ENCODE measurements around the gene IL20.

The IL20 gene

GRCh38 chr1:206882555-206882954 is 17.1 kb downstream of the IL20 start:
- no peak for DNase-seq

GRCh38 chr1:206883160-206883559 is 17.7 kb downstream of the IL20 start:
- no peak for DNase-seq

GRCh38 chr1:206883876-206884275 is 18.5 kb downstream of the IL20 start:
- no peak for DNase-seq

- no peak for DNase-seq
Observed at GRCh38 chr1:206885341-206886060, 20.1 kb downstream of the IL20 start.

DNA sequence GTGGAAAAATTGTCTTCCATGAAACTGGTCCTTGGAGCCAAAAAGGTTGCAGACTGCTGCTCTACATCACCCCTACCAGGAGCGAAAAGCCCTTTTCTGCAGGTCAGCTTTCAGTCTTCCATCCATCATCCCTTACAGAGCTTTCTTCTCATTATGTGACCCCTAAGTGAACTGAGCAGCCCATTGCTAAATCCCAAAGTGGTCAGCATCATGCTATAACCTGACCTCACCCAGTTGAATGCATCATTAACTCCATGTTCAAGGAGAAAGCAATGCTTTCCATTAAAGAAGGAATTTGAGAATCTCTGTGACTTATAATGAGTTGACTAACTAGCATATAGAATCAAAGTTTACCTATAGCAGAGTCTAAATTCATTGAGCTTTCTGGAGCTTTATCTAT is 21.4 kb downstream of the IL20 start:
- no peak for DNase-seq

DNA sequence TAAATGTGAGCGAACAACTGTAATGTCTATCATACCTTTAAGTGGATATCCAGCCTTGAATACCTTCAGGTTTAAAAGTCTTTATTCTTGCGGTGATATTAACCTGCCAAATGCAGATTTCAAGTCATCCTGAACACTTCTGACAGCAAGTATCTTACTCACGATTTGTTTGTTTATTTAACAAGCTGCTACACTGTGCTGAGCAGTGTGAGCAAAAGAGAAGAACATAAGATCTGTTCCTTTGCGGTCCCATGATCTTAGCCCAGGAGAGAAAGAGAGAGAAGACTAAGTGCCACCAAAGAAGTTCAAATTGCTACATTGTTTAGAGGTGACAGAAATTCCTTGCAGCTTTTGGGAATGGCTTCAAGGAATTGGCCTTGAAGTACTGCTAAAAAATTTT is 22.3 kb downstream of the IL20 start:
- no peak for DNase-seq

GRCh38 chr1:206890125-206891060 is 25.0 kb downstream of the IL20 start:
- DNase-seq: no peak

DNA sequence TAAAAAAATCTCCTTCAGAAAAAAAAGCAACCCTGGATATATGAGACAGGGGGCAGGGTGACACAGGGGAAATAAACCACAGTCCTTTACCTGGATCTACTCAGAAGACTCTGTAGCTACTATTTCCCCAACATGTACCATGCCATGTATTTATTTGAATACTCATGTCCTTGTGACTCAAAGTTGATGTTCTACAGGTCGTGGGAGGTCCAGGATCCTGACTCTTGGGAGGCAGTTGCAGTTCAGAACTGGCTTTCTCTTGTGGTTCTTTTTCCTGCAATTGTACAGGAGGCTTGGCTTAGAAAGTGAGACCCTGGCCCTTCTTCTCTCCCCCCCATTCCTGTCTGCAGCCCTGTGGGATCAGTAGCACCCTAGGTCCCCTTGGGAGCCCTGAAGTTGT is 26.0 kb downstream of the IL20 start:
- no peak for DNase-seq

DNA sequence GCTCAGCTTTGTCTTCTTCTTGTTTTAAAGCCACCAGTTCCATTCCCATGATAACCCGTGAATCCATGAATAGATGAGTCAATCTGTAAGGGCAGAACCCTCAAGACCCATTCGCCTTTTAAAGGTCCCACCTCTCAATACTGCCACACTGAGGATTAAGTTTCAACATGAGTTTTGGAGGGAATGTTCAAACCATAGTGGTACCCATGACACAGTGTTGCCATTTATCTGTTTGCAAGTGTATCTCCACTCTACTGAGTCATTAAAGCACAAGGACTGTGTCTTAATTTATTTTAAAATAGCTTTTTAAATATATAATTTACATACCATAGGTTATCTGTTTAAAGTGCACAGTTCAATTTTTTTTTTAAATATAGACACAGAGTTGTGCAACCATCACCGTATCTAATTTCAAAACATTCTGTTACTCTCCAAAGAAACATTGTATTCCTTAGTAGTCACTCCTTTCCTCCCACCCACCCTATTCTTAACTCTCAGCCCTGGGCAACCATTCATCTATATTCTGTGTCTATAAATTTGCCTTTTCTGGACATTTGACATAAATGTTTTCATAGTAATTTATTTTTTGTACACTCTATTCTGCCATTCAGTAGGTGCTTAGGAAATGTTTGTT is 27.0 kb downstream of the IL20 start:
- no peak for DNase-seq

DNA sequence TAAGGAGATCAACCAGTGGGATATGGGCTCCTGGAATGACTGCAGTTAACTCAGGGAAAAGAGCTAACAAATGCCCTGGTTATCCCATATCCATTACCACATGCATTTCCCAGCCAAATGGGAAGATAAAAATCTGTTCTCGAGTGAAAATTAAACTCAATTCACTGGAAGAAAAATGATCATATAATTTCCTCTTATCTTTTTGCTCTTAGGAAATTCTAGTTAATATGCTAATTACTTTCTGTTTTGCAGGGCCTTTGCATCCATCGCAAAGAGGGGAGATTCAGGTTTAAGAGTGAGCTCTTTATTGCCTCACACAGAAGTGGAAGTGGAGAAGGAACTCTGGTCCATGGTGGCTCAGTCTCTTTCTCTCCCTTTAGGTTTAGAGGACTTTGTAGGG is 28.0 kb downstream of the IL20 start:
- DNase-seq: no peak

- DNase-seq: no peak
Observed at GRCh38 chr1:206895325-206895724, 29.9 kb downstream of the IL20 start.

DNA sequence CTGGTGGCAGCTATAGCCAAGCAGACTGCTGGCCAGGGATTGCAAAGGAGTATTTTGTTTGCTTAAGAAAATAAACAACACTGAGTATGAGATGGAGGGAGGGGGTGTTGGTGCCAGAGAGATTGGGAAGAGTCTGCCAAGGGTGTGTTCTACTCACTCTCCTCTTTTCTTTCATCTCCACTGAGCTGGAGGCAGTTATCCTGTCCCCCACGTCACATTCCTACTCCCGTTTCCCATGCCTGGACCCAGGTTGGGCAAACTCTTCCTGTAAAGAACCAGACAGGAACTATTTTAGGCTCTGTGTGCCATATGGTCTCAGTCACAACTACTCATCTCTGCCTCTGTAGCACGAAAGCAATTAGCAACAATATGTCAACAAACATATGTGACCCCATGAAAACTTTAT is 30.4 kb downstream of the IL20 start:
- DNase-seq: no peak

DNA sequence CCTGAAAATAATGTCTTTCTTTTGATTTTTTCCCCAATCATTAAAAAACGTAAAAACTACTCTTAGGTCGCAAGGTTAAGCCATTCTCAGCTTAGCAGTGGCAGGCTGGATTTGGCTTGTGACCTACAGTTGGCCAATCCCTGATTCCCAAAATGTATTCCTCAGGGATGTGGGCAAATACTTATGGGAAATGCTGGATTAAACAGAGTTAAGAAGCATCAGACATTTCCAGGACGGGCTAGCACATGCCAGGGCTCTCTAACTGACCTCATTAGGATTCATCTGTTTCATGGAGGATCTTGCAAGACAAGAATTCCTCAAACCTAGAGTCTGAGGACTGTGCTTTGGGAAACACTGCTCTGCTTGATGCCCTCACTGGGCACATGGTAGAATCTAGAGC is 30.8 kb downstream of the IL20 start:
- no peak for DNase-seq

DNA sequence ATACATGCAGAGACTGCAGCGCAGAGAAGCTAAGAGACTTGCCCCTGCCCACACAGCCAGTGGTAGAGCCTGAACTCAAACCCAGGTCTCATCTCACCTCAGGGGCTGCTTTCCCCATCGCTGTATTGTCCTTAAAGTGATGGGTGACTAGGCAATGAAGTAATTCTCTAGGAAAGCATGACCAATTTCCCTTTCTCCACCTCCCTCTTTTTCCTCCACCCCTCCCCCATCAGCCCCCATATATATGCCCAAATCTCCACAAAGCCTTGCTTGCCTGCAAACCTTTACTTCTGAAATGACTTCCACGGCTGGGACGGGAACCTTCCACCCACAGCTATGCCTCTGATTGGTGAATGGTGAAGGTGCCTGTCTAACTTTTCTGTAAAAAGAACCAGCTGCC is 31.8 kb downstream of the IL20 start, which contains the start of gene IL24:
Gene IL24 (plus strand): TSS at position 269 of the 400 bp plus-strand sequence. CDS start 390 bp downstream, outside the sequence.
- no peak for DNase-seq

- DNase-seq: no peak
Observed at GRCh38 chr1:206898089-206898914, 32.9 kb downstream of the IL20 start.

GRCh38 chr1:206898915-206899431 is 33.5 kb downstream of the IL20 start:
- no peak for DNase-seq

GRCh38 chr1:206899717-206900116 is 34.3 kb downstream of the IL20 start:
- no peak for DNase-seq

DNA sequence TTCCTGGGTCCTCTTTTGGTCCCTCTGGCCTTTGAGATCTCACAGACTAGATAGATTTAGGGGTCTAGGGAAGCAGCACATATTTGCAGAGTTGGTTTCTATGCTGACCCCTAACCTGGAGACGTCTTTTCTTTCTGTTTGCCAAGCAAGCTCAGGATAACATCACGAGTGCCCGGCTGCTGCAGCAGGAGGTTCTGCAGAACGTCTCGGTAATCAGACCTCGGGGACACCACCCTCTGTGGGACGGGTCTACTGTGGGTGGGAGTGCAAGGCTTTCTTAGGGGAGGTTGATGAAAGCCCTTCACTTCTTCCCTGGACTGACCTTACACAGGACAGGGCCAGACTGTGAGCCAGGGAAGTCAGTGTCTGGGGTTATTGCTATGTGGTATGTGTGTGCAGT is 34.7 kb downstream of the IL20 start:
- no peak for DNase-seq

DNA sequence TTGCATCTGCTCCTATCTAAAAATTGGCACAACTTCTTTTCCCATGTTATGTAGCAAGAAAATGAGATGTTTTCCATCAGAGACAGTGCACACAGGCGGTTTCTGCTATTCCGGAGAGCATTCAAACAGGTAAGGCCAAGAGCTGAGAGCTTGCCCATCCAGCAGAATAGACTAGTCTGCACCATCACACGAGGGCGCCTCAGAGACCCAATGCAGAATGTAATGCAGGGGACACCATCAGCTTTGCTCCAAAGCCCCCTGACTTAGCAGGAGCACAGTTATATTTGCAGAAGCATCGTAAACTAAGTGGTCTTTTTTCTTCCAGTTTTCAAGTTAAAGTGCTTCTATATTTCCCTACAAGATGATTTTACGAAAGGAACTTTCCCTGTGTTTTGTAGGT is 36.5 kb downstream of the IL20 start:
- no peak for DNase-seq

GRCh38 chr1:206902702-206903101 is 37.3 kb downstream of the IL20 start:
- DNase-seq: no peak

GRCh38 chr1:206903687-206904086 is 38.3 kb downstream of the IL20 start:
- DNase-seq: no peak

DNA sequence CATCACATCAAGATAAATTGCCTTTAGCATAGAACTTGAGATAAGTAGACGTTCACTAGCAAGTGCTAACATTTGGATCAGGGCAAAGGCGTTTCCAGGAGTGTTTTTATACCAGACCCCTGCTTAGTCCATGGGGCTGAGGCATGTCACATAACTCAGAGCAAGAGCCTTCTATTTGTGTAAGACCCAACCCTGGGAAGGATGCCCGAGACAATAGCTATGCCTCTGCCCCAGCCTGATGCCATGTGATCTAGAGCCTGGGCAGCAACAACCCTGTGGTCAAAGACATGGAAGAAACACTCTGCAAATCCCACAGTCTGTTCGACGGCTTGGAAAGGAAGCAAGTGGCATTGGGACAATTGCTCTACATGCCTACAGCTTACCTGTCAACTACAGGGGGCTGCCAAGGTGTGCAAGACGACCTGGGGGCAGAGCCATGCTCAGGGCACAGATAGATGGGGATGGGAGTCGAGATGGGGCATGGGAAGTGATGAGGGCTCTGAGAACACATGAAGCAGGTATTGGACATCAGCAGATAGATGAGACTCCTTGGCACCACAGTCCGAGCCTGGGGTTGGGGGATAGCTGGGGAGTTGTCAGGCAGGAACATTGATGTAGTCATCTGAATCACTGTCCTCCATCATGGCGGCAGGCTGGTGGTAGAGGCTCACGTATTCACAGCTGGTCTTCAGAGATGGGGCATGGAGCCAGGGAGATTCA is 39.2 kb downstream of the IL20 start:
- no peak for DNase-seq

All from femur (tissue), 1 donor.